NOMO-1 (cell line): ENCODE measurements around the gene ZHX3.

Experiments
- DNase-seq, 2 experiments: peaks; one replicate each; lab custom pipeline; 2025; ENCODE audit not compliant: unreplicated experiment in 2 of 2; lab: John Stamatoyannopoulos, UW

The ZHX3 gene, protein sequence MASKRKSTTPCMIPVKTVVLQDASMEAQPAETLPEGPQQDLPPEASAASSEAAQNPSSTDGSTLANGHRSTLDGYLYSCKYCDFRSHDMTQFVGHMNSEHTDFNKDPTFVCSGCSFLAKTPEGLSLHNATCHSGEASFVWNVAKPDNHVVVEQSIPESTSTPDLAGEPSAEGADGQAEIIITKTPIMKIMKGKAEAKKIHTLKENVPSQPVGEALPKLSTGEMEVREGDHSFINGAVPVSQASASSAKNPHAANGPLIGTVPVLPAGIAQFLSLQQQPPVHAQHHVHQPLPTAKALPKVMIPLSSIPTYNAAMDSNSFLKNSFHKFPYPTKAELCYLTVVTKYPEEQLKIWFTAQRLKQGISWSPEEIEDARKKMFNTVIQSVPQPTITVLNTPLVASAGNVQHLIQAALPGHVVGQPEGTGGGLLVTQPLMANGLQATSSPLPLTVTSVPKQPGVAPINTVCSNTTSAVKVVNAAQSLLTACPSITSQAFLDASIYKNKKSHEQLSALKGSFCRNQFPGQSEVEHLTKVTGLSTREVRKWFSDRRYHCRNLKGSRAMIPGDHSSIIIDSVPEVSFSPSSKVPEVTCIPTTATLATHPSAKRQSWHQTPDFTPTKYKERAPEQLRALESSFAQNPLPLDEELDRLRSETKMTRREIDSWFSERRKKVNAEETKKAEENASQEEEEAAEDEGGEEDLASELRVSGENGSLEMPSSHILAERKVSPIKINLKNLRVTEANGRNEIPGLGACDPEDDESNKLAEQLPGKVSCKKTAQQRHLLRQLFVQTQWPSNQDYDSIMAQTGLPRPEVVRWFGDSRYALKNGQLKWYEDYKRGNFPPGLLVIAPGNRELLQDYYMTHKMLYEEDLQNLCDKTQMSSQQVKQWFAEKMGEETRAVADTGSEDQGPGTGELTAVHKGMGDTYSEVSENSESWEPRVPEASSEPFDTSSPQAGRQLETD

DNA sequence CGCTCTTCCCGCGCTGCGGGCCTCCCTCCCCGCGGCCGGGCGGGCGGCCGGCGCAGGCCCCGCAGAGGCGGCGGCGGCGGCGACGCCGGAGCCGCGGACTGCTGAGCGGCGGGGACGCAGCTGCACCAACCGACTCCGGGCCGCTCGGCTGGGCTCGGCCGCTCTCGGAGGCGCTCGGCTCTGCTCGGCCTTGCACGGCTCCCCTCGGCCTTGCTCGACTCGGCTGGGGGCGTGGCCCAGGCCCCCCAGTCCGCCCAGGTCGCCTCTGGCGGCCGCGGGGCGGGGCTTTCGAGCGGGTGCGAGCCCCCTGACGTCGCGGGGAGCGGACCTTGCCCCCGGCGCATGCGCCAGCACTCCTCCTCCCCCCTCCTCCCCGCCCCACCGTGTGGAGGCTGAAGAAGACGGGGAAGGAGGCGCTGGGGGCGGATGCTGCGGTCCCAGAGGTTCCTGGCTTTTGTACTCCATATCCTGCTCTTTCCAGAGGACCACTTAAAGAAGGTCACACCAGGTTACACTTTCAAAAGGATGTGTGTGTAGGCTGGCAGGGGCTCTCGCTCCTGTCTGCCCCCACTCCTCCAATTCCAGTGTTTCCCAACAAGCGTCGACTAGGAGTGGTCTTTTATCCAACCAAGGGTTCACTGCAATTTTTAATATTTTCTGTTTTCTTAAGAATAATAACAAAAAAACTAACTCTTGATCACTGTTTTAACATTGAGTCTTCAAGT is at the start of gene ZHX3:
TSS of gene ZHX3 (minus strand) at position 186 of the 725 bp plus-strand sequence. CDS start 112,815 bp downstream, outside the sequence.
- peak; percentile 94 to 97 for DNase-seq

DNA sequence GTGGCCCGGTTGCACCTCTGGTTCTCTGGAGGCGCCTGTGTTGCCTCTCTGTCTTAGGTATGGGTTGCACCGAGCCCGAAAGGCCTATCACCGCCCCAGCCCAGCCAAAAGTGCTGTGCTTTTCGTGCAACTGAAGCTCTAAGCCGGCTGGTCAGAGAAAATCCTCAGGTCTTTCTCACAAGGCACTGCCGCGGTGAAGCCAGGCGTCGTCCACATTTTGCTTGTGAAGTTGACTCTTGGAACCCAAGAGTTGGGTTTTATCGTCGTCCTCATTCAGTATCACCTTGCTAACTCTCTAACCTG is 49.8 kb upstream of the ZHX3 start:
- DNase-seq = no peak

DNA sequence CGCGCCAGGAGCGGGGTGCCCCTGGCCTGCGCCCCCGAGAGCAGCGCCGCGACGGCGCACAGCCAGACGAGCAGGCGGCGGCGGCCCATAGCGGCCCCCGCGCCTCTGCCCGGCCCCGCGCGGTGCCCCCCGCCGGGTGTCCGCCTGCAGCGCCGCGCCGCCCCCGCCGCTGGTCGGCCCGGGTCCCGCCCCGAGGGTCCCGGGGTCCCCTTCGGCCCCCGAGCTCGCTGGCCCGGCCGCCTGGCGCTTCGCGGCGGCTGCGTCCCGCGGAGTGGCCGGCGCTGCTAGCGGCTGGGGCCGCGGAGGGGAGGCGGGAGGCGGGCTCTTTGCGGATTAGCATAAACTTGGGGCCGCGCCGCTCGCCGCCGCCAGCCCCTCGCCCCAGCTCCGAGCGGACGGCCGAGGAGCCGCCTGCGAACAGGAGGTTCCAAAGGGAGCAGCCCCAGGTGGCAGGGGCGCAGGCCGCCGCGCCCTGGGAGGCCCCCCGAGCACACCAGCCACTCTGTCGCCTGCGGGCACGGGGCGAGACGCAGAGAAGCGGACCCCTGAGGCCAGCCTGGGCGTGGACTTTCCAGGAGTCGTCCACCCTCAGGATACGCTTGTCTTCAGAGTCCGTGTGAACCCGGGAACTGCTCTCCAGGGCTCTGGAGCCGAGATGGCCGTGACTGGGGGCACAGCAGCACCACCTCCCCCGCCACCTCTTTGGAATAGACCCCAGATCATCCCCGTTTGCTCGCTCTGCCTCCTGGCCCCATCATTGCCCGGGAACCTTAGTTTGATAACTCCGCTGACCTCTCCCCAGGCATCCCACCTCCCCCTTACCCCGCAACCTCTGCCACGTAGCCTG is 49.2 kb upstream of the ZHX3 start, which contains the start of gene EMILIN3:
TSS of gene EMILIN3 (minus strand) at position 273 of the 847 bp plus-strand sequence. CDS start at position 89, 184 bp downstream.
- DNase-seq = no peak

DNA sequence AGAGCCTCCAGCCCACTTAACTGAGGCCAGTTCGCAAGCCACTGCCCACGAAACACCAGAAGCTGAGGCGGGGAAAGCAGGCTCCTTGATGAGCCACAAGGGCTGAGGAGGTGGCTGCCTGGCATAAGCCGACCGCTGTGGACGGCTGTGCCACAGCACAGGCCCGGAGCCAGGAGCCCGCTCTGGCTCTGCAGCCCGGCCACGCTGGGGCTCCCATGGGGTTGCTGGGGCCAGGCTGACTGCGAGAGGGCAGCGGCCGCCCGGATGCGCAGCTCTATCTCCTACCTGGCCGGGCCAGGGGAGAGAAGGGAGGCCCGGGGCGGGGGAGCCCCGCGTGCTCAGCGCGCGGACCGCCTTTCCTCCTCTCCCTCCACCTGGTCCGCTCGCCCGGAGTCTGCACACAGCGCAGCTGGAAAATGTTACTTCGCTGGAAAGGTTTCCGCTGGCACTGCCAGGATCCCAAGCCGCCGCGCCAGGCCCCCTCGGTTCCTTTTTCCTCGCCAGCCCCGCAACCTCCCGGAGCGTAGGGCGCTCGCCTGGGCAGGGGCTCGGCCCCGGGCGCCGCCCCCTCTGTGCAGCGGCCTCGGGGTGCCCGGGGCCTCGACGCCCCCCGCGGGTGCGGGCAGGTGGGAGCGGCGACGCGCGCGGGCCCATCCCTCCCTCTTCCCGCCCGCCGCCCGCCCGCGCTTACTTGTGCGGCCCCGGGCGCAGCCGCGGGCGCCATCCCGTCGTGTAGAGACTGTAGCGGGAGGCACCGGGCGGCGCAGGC is 48.4 kb upstream of the ZHX3 start:
- DNase-seq = no peak

DNA sequence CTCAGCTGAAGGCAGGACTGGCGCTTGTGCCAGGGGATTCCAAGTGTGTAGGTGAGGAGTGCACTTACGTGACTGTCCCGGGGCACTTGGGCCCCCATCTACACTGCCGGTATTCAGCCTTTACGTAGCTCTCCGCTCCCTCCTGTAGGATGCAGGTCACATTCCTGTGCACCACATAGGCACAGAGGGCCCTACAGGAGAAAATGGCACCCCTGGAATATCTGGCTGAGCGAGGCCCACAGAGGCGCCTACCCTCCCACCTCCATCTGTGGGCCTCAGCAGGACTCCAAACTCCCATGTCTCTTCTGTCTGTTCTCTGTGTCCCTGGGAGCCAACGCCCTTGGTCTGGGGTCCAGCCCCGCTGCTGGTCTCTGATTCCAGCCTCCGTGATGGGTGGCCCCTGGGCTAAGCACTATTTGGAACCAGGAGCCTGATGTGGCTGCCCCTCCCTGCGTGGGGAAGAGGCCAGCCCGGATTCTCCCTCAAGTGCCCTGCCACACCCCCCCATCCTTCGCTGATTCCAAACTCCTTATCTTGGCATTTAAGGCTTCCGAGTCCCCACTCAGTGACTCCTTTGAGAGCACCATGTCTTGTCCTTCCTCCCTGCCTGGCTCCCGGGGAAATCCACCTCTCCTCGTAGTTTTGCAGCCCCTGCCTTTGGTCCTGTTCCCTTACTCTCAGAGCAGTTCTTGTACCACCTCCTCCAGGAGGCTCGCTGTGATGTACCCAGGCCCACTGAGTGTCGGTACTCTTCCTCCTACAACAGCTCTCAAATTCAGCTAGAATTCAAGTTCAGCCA is 47.6 kb upstream of the ZHX3 start:
- DNase-seq = no peak

DNA sequence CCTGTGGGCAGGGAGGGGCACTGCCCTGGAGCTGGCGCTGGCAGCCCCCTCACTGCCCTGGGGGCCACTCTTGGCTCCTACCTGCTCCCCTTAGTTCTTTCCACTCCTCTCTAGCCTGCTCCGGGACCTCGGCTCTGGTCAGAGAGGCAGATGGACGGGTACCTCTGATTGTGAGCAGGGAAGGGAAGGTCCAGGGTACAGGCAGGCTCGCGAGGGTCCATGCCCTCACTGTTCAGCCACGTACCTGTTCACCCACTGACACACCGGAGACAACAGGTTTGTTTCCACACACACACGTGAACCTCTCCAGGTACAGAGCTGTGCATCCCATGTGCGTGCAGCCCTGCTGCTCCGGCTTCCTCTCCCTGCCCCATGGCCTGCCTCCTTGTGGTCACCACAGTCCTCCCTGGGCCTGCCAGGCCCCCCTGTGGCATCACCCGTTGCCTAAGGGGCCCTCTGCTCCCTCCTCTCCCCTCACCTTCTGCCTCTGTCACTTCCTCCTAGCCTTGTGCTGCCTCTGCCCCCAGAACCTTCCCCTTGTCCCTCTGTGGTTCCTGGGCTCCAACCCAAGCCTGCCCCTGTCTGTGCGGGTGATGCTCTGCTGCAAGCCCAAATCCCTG is 46.8 kb upstream of the ZHX3 start:
- no peak for DNase-seq

DNA sequence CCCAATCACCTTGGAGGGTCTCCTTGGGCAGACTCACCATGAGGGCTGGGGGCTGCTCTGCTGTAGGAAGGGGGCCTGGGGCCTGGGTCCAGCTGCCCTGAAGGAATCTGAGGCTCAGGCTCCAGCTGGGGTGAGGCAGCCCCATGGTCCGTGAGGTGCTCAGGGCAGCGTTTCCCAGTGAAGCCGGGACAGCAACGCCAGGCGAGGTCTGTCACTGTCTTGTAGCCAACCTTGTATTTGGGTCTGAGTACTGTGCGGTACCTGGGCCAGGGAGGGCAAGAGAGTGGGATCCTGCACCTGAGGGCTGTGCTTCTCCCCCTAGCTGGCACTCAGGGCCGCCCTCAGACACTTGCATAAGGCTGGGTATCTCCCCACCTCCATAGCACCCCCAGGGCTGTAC is 46.1 kb upstream of the ZHX3 start:
- DNase-seq = no peak

DNA sequence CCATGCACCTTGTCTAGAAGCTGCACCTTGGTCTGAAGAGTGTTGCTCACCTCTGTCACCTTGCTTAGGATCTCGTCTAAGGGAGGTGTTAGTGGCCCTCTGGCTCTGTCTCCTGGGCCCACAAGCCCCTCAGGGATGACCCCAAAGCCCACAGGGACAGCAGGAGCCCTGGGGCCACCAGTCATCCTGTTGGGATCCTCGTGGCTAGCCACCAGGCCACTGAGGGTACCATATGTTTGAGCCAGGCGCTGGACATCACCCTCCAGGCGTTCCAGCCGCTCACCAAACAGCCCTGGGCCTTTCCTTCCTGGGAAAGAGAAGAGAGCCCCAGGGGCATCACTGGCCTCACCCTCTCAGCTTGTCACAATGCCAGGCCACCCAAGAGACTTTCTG is 45.2 kb upstream of the ZHX3 start:
- DNase-seq = no peak

DNA sequence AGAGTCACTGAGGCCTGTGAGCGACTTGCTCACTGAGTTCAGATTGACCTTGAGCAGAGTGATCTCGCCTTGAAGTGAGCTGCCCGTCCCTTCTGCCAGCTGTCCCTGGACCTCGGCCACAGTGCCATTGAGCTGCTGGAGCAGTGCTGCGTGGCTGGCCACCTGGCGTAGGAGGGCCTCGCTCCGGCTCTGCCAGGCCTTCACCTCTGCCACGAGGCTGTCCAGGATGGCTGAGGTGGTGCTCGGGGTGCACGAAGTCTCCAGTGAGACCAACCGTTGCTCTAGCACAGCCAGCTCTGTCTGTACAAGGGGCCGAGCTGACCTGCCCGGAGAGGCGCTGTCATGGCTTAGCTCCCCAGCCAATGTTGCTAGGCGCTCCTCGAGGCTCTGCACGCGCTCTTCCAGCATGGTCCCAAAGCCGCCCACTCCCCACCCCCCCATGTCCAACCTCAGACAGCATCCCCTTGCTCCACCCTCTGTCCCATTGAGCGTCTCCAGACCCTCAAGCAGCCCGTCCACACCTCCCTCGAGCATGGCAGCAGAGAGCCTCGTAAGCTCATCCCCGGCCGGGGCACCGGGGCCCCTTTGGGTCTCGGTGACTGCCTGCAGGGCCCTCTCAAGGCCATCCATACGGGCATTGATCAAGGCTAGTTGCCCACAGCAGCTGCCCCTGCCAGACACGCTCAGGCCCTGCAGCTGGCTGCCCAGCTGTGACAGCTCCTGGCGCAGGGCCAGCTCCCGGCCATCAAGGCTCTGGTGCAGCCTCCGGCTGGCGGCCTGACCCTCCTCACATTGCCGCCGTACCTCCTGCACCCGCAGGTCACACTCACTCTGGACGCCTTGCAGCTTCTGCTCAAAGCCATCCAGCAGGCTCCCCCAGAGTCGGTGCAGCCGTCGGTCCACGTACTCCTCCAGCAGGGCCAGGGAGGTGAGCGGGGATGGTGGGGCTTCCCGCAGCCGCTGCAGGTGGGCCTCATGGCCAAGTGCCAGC is 44.5 kb upstream of the ZHX3 start:
- no peak for DNase-seq

DNA sequence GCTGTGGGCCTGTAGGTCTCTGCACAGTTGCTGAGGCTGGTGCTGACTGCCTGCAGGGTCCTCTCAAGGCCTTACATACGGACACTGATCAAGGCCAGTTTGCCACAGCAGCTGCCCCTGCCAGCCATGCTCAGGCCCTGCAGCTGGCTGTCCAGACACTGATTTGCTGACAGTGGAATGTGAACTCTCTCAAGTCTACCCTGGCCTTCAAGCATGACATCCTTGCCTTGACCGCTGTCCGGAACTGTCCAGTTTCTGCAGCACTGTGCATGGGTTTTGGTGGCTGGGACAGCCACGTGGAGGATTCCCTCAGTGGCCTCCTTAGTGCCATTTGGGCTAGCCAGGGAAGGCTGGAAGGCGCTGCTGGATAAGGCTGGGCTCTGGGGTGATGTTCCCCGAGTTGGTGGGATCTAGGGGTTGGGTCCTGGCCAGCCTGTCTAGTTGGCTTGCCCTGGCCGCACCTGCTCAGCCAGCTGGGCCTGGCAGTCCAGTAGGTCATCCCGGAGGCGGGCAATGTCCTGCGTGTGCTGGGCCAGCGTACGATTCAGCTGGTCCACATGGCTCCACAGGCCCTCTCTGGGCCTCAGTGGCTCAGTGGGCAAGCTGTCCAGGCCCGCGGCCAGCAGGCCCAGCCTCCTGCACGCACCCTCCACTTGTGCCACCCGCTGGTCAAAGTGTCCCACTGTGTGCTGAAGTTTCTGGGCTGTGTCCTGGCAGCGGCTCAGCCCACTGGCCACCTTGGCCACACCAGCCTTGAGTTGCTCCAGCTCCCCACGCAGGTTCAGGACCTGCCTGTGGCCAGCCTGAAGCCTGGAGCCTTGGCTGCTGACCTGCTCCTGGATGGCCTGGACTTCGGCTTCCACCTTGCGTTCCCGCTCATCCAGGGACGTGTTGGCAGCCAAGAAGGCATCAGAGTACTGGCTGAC is 43.6 kb upstream of the ZHX3 start:
- no peak for DNase-seq

DNA sequence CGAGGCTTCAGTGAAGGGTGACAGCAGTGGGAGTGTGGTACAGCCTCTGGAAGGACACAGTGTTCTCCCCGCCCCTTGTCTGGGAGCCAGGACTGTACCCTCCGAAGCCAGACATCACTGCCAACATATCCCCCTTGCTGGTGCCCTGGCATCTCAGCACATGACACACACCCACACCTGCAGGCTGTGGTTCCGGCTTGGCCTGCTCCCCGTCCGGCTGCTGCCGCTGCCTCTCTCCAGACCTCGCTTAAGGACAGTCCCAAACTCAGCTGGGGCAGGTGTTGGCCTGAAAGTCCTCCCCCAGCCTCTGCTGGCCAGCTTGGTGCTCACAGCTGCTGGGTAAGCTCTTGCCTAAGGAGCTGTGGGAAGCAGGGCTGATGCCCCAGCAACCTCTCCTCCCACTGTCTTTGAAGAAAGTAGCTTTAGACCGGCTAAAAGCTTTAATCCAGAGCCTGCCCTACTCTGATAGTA is 42.0 kb upstream of the ZHX3 start:
- no peak for DNase-seq

DNA sequence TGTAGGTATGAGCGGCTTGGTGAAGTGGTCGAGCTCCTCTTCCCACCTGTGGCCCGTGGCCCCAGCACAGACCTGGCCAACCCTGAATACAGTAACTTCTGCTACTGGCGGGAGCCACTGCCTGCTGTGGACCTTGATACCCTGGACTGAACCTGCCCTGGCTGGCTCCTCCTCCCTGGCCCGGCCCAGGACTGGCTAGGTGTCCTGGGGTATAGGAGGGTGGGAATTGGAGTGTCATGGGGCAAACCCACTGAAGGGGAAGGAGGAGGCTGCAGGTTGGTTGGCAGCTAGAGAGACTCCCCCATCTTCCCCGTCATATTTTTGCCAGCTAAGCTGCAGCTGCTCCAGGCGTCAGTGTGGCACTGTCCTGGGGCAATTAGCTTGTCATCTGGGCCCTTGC is 41.2 kb upstream of the ZHX3 start:
- no peak for DNase-seq

DNA sequence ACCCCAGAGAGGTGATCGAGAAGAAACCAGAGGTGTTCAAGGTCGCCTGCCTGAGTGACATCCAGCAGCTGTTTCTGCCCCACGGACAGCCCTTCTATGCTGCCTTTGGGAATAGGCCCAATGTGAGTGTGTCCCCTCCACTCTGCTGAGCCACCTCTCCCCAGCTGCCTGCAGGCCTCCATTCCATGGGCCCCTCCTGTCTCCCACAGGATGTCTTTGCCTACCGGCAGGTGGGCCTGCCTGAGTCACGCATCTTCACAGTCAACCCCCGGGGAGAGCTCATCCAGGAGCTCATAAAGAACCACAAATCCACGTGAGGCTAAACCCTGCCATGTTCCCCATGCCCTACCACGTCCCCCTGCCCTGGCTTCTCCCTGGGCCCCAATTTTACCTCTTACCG is 40.7 kb upstream of the ZHX3 start:
- DNase-seq = no peak

DNA sequence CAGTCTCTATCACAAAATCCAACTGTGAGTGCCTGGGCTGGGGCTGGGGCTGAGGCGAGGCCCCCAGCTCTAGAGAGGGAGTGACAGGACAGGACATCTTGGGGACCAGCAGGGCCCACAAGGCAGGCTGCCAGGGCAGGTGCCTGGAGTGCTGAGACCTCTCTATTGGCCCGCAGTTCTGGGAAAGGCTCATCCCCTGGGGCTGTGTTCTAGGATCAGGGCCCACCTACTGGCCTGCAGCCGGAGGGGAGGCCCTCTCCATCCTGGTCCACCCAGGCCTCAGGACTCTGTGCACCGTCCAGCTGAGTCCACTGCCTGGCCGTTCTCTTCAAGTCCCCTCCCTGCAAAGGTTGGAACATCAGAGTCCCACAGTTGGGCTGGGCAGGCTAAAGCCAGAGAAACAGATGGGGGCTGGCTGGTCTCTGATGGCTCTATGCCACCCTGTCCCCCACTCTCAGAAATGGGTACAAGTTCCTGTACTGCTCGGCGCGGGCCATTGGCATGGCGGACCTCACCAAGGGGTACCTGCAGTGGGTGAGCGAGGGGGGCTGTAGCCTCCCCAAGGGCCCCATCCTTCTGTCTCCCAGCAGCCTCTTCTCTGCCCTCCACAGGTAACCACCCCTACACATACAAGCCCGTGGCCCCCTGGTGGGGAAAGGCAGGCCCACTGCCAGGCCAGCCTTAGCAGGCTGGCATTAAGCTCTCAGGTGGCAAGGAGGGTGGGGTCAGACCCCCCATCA is 40.1 kb upstream of the ZHX3 start:
- DNase-seq = no peak

DNA sequence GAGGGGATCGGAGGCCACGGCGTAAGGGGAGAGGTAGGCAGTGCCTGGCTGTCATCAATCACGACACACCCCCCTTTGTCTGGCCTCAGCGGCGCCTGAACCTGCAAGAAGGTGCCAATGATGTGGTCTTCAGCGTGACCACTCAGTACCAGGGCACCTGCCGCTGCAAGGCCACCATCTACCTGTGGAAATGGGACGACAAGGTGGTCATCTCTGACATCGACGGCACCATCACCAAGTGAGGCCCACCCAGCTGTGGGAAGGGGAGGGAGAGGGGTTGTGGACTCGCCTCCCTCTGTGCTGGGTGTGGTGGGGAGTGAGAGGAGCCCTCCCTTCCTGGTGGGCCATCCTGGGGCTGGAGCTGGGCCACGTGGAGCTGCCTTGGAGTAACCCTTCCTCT is 39.4 kb upstream of the ZHX3 start:
- no peak for DNase-seq
